ENCODE data around the gene CD46.

DNA sequence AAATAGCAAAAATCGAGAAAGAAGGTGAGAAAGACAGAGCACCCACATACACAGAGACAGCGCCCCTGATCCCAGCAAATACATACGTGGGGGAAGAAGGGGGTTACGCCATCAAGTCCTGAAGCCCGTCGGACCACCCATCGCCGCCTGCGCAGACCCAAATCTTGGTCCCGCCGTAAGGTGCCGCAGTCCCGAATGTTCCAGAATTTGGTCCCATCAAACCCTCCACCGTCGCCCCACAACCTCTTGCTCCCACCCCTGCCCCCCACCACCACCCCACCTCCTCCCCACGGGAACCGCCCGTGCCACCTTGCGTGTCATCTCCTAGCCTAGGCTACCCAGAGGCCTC, 71.7 kb downstream of the CD46 start:
- TF ChIP-seq, protein P1, sequence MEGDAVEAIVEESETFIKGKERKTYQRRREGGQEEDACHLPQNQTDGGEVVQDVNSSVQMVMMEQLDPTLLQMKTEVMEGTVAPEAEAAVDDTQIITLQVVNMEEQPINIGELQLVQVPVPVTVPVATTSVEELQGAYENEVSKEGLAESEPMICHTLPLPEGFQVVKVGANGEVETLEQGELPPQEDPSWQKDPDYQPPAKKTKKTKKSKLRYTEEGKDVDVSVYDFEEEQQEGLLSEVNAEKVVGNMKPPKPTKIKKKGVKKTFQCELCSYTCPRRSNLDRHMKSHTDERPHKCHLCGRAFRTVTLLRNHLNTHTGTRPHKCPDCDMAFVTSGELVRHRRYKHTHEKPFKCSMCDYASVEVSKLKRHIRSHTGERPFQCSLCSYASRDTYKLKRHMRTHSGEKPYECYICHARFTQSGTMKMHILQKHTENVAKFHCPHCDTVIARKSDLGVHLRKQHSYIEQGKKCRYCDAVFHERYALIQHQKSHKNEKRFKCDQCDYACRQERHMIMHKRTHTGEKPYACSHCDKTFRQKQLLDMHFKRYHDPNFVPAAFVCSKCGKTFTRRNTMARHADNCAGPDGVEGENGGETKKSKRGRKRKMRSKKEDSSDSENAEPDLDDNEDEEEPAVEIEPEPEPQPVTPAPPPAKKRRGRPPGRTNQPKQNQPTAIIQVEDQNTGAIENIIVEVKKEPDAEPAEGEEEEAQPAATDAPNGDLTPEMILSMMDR (IDR thresholded peaks at IDR 0.05): no peak
- TF ChIP-seq POLR2A (IDR thresholded peaks at IDR 0.05) (no peak), EP300 (IDR thresholded peaks at IDR 0.05) (no peak)

All from ovary (tissue), 3 donors.